K562 (cell line): ENCODE data around the gene XPO4.
"Not testable (repeated sequence)": the region's sequence is repeated elsewhere in the genome, so short reads cannot be mapped to it uniquely, and the experiment has no call there.

Experiments
- HDAC2 ChIP-seq: fragments of 450-650 bp; IDR thresholded peaks from 2 replicates; pipeline ENCODE4 v1.6.1; 2016; ENCODE audit warnings: mild to moderate bottlenecking
- TF ChIP-seq, protein P1 (sequence below): sonication (generic); formaldehyde crosslinking; IDR thresholded peaks from 2 replicates; pipeline ENCODE4 v1.5.0; 2020; ENCODE audit warnings: missing genetic modification reagents

DNA sequence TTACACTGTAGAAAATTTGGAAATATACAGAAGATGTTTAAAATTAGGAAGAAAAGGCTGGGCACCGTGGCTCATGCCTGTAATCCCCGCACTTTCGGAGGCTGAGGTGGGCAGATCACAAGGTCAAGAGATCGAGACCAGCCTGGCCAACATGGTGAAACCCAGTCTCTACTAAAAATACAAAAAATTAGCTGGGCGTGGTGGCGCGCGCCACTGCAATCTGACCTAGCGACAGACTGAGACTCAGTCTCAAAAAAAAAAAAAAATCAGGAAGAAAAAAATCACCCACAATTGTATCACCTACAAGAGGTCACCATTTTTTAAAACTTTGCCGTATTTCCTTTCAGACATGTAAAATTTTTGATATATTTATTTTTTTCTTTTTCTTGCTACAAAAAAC is 38.0 kb upstream of the XPO4 start:
- not testable (repeated sequence) for TF ChIP-seq HDAC2
- TF ChIP-seq, protein P1, sequence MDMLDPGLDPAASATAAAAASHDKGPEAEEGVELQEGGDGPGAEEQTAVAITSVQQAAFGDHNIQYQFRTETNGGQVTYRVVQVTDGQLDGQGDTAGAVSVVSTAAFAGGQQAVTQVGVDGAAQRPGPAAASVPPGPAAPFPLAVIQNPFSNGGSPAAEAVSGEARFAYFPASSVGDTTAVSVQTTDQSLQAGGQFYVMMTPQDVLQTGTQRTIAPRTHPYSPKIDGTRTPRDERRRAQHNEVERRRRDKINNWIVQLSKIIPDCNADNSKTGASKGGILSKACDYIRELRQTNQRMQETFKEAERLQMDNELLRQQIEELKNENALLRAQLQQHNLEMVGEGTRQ (CRISPR knock-in tag) = not testable (repeated sequence)
